Measurements from ENCODE around the gene PGAM5.
"Not testable (repeated sequence)": the region's sequence is repeated elsewhere in the genome, so short reads cannot be mapped to it uniquely, and the experiment has no call there.

The PGAM5 gene

DNA sequence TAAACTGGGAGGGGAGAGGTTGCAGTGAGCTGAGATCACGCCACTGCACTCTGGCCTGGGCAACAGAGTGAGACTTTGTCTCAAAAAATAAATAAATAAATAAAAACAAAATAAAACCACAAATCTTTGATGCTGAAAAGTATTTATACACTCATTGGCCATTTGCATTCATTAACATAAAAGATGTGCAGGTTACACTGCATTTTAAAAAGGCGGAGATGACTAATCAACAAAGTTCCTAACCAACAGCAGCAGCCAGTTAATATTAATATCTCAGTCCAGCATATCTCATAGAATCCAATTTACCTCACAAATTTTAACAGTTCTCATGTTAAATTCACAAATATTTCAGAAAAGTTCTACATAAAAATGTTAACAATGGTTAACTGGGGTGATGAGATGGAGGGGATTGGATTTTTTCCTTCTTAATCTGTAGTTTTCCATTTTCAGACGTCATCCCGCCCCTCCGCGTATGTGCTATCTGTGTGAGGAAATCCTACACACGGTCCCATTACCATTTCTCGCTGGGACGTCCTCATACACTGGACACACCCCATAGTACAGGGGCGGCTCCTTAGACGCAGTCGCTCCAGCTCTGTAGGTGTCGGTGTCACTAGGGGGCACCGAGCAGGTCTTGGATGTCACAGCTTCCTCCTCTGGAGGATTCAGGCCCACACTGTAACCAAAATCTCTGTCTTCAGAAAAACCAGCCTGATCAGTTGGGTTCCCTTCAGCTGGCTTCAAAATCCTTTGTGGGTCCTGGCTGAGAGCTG lies 43.7 kb downstream of the PGAM5 start:
- DNase-seq (ENCODE audit: low read depth) = no peak
- TF ChIP-seq, protein P1, sequence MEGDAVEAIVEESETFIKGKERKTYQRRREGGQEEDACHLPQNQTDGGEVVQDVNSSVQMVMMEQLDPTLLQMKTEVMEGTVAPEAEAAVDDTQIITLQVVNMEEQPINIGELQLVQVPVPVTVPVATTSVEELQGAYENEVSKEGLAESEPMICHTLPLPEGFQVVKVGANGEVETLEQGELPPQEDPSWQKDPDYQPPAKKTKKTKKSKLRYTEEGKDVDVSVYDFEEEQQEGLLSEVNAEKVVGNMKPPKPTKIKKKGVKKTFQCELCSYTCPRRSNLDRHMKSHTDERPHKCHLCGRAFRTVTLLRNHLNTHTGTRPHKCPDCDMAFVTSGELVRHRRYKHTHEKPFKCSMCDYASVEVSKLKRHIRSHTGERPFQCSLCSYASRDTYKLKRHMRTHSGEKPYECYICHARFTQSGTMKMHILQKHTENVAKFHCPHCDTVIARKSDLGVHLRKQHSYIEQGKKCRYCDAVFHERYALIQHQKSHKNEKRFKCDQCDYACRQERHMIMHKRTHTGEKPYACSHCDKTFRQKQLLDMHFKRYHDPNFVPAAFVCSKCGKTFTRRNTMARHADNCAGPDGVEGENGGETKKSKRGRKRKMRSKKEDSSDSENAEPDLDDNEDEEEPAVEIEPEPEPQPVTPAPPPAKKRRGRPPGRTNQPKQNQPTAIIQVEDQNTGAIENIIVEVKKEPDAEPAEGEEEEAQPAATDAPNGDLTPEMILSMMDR (IDR thresholded peaks at IDR 0.05; ENCODE audit: insufficient read depth, low read depth, low read length, missing control alignments) = no peak
- H3K4me3 ChIP-seq (ENCODE audit: low read depth, low read length) = no peak overlapping the region

DNA sequence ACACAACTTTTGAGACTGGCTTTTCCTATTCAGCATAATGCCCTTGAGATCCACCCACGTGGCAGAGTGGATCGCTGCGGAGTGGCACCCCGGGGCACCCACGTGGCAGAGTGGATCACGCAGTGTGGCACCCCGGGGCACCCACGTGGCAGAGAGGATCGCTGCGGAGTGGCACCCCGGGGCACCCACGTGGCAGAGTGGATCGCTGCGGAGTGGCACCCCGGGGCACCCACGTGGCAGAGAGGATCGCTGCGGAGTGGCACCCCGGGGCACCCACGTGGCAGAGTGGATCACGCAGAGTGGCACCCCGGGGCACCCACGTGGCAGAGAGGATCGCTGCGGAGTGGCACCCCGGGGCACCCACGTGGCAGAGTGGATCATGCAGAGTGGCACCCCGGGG lies 48.2 kb downstream of the PGAM5 start:
- not testable (repeated sequence) for H3K4me3 ChIP-seq (ENCODE audit: low read depth, low read length); DNase-seq (ENCODE audit: low read depth)

DNA sequence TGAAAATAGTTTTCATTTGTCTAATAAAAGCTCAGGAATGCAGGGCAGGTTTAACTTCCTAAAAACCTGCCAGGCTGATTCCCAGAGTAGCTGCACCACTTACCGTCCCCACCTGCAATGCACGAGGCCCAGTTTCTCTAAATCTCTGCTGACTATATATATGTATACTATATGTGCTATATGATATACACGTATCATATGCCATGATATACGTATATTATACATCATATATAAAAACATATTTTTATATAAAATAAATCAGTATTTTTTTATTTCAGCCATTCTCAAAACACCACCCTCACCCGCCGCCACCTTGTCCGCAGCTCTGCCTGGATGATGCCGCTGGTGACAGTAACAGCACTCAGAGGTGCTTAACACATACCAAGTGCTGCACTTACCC lies 48.7 kb downstream of the PGAM5 start:
- DNase-seq (ENCODE audit: low read depth) = no peak
- H3K4me3 ChIP-seq (ENCODE audit: low read depth, low read length) = peak overlapping the region; percentile 25
- TF ChIP-seq, protein P1 (IDR thresholded peaks at IDR 0.05; ENCODE audit: insufficient read depth, low read depth, low read length, missing control alignments) = no peak

DNA sequence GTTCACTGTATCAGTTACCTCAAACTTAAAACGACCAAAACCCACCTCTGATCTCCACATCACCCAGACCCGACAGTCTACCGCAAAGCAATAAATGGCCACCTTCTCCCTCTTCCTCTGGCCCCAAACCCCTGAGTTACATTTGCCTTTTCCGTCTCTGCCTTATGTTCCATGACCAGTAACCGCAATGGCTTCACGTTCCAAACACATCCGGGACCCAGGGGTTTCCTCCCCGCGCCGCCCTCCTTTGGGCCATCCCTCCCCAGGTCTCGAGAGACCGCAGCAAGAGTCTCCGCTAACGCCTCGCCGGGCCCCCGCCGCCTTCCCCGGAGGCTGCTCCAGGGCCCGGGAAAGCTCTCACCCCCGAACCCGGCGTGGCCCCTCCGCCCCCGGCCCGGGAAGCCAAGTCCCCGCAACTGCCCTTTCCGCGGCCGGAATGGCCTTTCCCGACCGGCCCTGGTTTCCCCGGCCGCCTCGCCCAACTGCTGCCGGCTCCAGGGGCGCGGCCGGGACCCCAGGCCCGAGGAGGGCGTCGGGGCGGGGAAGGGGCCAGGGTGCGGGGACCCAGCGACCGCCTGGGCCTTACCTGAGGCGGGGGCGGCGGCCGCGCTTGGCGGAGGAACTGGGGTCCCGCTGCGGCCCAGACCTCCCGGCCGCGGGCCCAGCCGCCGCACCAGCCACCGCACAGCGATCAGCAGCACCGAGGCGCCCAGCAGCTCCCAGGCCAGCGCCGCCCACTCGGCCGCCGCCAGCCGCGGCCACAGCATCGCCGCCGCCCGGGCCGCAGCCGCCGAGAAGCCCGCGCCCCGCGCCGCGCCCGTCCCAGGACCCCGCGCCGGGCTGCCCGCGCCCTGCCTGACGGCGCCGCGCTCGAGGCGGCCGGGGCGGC lies 50.6 kb downstream of the PGAM5 start, which contains the start of gene ANKLE2:
Gene ANKLE2, minus strand, starts transcription at position 801 of the 889 bp plus-strand sequence. Its CDS starts 34 bp downstream, at position 767.
- DNase-seq (ENCODE audit: low read depth) = peak; percentile 71
- peak within 1 kb of the TSS; percentile 82 for H3K4me3 ChIP-seq (ENCODE audit: low read depth, low read length)
- TF ChIP-seq, protein P1 (IDR thresholded peaks at IDR 0.05; ENCODE audit: insufficient read depth, low read depth, low read length, missing control alignments) = no peak

DNA sequence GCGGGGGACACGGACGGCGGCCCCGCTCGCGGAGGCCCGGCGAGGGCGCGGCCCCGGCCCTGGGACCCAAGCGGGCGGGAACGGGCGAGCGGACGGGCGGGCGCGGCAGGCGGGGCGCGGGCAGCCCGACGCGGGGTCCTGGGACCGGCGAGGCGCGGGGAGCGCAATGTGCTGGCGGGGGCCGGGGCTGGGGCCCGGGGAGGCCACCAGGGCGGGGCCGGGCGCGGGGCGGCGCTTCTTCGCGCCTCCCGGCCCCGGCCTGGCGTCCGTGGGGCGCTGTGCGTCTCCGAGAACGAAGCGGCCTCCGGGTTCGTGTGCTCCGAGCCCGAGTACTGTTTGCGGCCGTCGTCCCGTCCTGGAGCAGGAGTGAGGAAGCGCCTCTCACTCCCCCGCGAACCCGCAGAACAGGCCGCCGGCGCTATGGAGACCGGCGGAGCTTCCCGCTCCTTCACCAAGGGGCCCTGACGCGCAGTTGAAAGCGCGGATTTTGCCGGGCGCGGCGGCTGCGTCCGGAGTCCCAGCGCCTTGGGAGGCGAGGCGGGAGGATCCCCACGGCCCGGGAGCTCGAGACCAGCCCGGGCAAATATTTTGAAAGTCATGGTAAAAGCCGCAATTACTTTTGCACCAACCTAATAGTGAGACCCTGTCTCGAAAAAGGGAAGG lies 51.4 kb downstream of the PGAM5 start:
- DNase-seq (ENCODE audit: low read depth) = peak; percentile 95
- TF ChIP-seq, protein P1 (IDR thresholded peaks at IDR 0.05; ENCODE audit: insufficient read depth, low read depth, low read length, missing control alignments) = peak; percentile 18
- H3K4me3 ChIP-seq (ENCODE audit: low read depth, low read length) = peak overlapping the region; percentile 76

DNA sequence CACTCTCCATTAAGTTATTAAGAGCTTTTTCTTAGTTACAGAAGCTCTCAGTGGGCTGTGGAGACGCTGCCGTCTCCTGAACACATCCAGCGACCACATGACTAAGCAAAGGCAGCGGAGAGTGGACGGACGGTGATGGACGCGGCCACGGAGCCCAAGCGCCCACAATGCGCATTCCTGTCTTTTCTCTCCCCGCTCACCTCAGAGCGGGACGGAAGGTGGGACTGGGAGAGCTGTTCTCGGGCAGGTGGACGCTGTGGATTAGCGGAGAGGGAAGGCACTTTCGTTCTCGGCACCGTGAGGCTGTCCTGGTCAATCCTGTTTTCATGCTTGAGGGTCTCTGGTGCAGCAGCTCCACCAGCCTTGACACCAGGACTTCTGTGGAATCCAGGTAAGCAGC lies 53.6 kb downstream of the PGAM5 start:
- no peak overlapping the region for H3K4me3 ChIP-seq (ENCODE audit: low read depth, low read length)
- TF ChIP-seq, protein P1 (IDR thresholded peaks at IDR 0.05; ENCODE audit: insufficient read depth, low read depth, low read length, missing control alignments) = no peak
- no peak for DNase-seq (ENCODE audit: low read depth)

DNA sequence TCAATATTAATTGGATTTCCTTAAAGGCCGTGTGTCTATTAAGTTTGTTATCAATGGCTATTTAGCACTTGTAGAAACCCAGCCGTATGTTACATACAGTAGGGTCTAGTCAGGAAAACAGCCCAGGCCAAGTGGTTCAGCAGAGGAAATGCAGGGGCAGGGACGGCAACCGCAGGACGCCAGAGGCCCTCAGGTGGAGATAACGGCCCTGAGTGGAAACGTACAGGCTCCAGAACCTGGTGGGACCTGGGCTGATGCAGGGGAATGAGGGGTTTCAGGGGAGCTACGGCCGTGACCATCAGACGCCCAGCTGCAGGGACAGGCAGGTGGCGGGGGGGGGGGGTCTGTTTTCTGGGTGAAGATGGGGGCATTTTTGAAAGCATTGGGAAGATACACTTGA lies 54.7 kb downstream of the PGAM5 start:
- H3K4me3 ChIP-seq (ENCODE audit: low read depth, low read length) = no peak overlapping the region
- DNase-seq (ENCODE audit: low read depth) = no peak
- TF ChIP-seq, protein P1 (IDR thresholded peaks at IDR 0.05; ENCODE audit: insufficient read depth, low read depth, low read length, missing control alignments) = no peak
